CD4-positive, alpha-beta memory T cell (primary cell): ENCODE results near the gene MB21D2. TPM values are rescaled to one million over a fixed set of nuclear protein-coding genes. Genes with fewer than 3 reads are reported as not detected.

ENCODE experiments used
- CTCF ChIA-PET: fragments of 350-600 bp; sonication (Branson Sonifier 250); formaldehyde crosslinking; loops from one replicate; lab custom pipeline; 2021; ENCODE audit warnings: inconsistent platforms; ENCODE audit not compliant: partially characterized antibody; lab: Charles Lee
- POLR2A ChIA-PET: fragments of 350-600 bp; sonication (Branson Sonifier 250); formaldehyde crosslinking; loops from one replicate; lab custom pipeline; 2021; ENCODE audit not compliant: partially characterized antibody; lab: Charles Lee
- DNase-seq, 5 donors: peaks; one replicate each; pipeline versions ENCODE4 v3.0.0 to v3.0.0-alpha.2; 2020 to 2022; ENCODE audit warnings: mixed read lengths in 1 of 5
- H3K27ac ChIP-seq: one replicate; pipeline ENCODE4 v1.7.0; 2013; ENCODE audit warnings: low read depth, low read length
- H3K27me3 ChIP-seq: 2 replicates; pipeline ENCODE4 v1.7.0; 2013; ENCODE audit warnings: mild to moderate bottlenecking, low read length, moderate library complexity; ENCODE audit not compliant: insufficient read depth
- H3K36me3 ChIP-seq: 2 replicates; pipeline ENCODE4 v1.7.0; 2013; ENCODE audit warnings: mild to moderate bottlenecking, low read length, moderate library complexity; ENCODE audit not compliant: insufficient read depth
- H3K4me1 ChIP-seq: 2 replicates; pipeline ENCODE4 v1.7.0; 2013; ENCODE audit warnings: mild to moderate bottlenecking, low read length, moderate library complexity; ENCODE audit not compliant: insufficient read depth
- H3K4me3 ChIP-seq, 2 donors: one replicate each; pipeline ENCODE4 v1.7.0; 2013; ENCODE audit warnings: low read length in 2 of 2, mild to moderate bottlenecking in 1 of 2
- H3K9me3 ChIP-seq, 2 donors: one replicate each; pipeline ENCODE4 v1.7.0; 2013; ENCODE audit warnings: low read length in 2 of 2, control low read depth in 1 of 2; ENCODE audit not compliant: control insufficient read depth in 1 of 2
- H3K27ac Mint-ChIP-seq, 7 donors: one replicate each; pipeline ENCODE4 v1.8.0; 2020 to 2021; ENCODE audit warnings: mixed read lengths in 7 of 7, mild to moderate bottlenecking in 6 of 7, inconsistent platforms in 3 of 7, moderate library complexity in 3 of 7
- H3K27me3 Mint-ChIP-seq, 2 donors: one replicate each; pipeline ENCODE4 v1.8.0; 2020 to 2021; ENCODE audit warnings: mixed read lengths in 2 of 2
- H3K36me3 Mint-ChIP-seq, 2 donors: one replicate each; pipeline ENCODE4 v1.8.0; 2020 to 2021; ENCODE audit warnings: mixed read lengths in 2 of 2, inconsistent platforms in 1 of 2, mild to moderate bottlenecking in 1 of 2
- H3K4me1 Mint-ChIP-seq, 4 donors: one replicate each; pipeline ENCODE4 v1.8.0; 2020 to 2021; ENCODE audit warnings: mixed read lengths in 4 of 4, mild to moderate bottlenecking in 1 of 4
- H3K4me3 Mint-ChIP-seq, 8 donors: one replicate each; pipeline ENCODE4 v1.8.0; 2020 to 2021; ENCODE audit warnings: mixed read lengths in 8 of 8, mild to moderate bottlenecking in 7 of 8, moderate library complexity in 6 of 8, inconsistent platforms in 3 of 8
- H3K9me3 Mint-ChIP-seq, 8 donors: one replicate each; pipeline ENCODE4 v1.8.0; 2020 to 2021; ENCODE audit warnings: mixed read lengths in 8 of 8, mild to moderate bottlenecking in 5 of 8, inconsistent platforms in 3 of 8, moderate library complexity in 1 of 8
- intact Hi-C: fragments of 100-400 bp; cut with micrococcal nuclease; formaldehyde crosslinking; loops from one replicate; pipeline ENCODE4 v1.15.1; 2023
- polyA plus RNA-seq, 2 donors: library from polyadenylated mRNA; unstranded; fragments of 300-500 nt; fragmentation: Illumina TruSeq; gene quantifications; one replicate each; pipeline ENCODE4 v1.2.3, GENCODE V29; 2021
- total RNA-seq, 2 experiments: library from RNA; stranded (reverse); gene quantifications; one replicate each; pipeline ENCODE4 v1.2.3, GENCODE V29; 2021

Gene MB21D2
- total and polyA plus RNA-seq, 4 experiments from 2014 or later: 3.4 to 17.1 (median 6.1) TPM

DNA sequence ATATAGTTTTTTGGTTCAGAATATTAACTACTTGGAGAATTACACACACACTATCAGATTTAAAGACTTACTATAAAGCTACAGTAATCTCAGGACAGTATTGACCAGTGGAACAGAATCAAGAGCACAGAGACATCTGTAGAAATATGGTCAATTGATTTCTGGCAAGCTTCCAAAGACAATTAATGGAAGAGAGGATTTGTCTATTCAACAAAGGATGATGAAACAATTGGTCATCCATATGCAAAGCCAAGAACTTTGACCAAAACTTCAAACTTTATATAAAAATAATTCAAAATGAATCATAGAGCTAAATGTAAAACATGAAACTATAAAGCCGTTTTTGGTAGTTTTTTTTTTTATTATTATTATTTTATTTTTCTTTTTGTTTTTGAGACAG is 29.8 kb upstream of the MB21D2 start:
- ChIA-PET CTCF (interaction anchor here (0.8 kb wide), 1 partner anchor 131 kb away, joined by 3 read pairs; no protein-coding TSS in a partner anchor), POLR2A (no interaction called here)
- Histone ChIP-seq H3K4me3 (no peak overlapping the region), H3K27ac (no peak overlapping the region), H3K4me1 (no peaks in the 10 kb centered on the region), H3K36me3 (no peaks in the 10 kb centered on the region), H3K27me3 (no peaks in the 10 kb centered on the region), H3K9me3 (no peaks in the 10 kb centered on the region)
- peaks cover 0 to 6% (median 0%) of the 10 kb centered on the region in 8 donors for H3K9me3 Mint-ChIP-seq
- H3K27ac Mint-ChIP-seq: no peak overlapping the region
- no peaks in the 10 kb centered on the region for H3K36me3 Mint-ChIP-seq
- intact Hi-C loops: no loop called here
- no peaks in the 10 kb centered on the region for H3K4me1 Mint-ChIP-seq
- no peak overlapping the region for H3K4me3 Mint-ChIP-seq
- no peak for DNase-seq
- H3K27me3 Mint-ChIP-seq: no peaks in the 10 kb centered on the region

DNA sequence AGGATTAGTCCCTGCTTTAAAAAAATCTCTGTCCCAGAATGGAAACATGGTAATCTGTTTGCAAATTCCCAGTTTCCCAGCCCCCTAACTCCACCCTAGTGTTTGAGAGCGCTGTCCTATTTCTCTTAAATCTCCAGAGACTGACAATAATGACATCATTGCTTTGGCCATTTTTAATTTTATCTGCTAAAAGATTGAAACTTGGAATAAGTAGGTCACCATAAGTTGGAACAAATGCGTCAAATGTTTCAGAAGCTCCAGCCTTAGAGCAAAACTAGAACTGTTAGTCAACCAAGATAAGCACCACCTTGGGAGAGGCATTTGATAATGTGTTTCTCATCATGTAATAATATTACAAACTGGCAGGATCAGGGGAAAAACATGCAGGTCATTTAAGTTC is 25.7 kb upstream of the MB21D2 start:
- Mint-ChIP-seq H3K4me1 (no peaks in the 10 kb centered on the region), H3K9me3 (peaks cover 0 to 6% (median 0%) of the 10 kb centered on the region in 8 donors), H3K27me3 (no peaks in the 10 kb centered on the region), H3K4me3 (no peak overlapping the region), H3K36me3 (no peaks in the 10 kb centered on the region), H3K27ac (no peak overlapping the region)
- H3K4me1 ChIP-seq: no peaks in the 10 kb centered on the region
- DNase-seq: no peak
- intact Hi-C loops: no loop called here
- ChIA-PET CTCF (no interaction called here), POLR2A (no interaction called here)
- H3K36me3 ChIP-seq: no peaks in the 10 kb centered on the region
- H3K4me3 ChIP-seq: no peak overlapping the region
- H3K27me3 ChIP-seq: no peaks in the 10 kb centered on the region
- no peak overlapping the region for H3K27ac ChIP-seq
- H3K9me3 ChIP-seq: no peaks in the 10 kb centered on the region

DNA sequence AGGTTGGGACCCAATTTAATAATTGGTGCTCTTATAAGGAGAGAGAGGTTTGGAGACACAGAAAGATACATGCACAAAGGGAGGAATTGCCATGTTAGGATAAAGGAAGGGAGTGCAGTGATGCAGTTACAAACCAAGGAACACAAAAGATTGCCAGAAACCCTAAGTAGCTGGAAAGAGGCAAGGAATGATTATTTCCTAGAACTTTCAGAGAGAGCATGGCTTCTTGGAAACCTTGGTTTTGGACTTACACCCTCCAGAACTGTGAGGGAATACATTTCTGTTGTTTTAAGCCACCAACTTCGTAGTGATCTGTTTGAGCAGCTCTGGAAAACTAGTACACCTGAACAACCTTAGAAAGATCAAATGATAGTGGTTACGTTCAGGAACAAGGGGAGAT is 25.0 kb upstream of the MB21D2 start:
- Histone ChIP-seq H3K27me3 (no peaks in the 10 kb centered on the region), H3K36me3 (no peaks in the 10 kb centered on the region), H3K4me1 (no peaks in the 10 kb centered on the region), H3K9me3 (no peaks in the 10 kb centered on the region), H3K27ac (no peak overlapping the region), H3K4me3 (no peak overlapping the region)
- H3K4me1 Mint-ChIP-seq: no peaks in the 10 kb centered on the region
- ChIA-PET CTCF (no interaction called here), POLR2A (no interaction called here)
- DNase-seq: no peak
- H3K9me3 Mint-ChIP-seq: peaks cover 0 to 6% (median 0%) of the 10 kb centered on the region in 8 donors
- no peaks in the 10 kb centered on the region for H3K27me3 Mint-ChIP-seq
- no peak overlapping the region for H3K27ac Mint-ChIP-seq
- intact Hi-C loops: no loop called here
- H3K4me3 Mint-ChIP-seq: no peak overlapping the region
- H3K36me3 Mint-ChIP-seq: no peaks in the 10 kb centered on the region

DNA sequence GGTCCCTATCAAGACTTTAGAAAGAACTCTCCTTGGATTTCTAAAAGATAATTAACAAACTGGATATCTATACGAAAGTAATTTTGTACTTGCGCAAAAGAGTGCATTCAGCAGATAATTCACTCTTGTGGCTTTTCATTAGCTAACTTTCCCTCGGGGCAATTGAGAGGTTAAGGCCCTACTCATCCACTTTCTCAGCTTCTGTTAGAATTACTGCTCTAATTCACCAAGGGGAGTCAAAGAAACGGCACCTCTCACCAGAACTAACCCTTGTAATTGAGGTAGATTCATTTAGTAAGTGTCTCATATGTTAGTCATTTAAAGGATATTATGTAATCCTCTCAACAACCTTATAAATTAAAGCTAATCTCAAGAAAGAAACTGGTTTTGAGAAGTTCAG is 22.5 kb upstream of the MB21D2 start:
- Histone ChIP-seq H3K4me1 (no peaks in the 10 kb centered on the region), H3K27ac (no peak overlapping the region), H3K36me3 (no peaks in the 10 kb centered on the region), H3K9me3 (no peaks in the 10 kb centered on the region), H3K4me3 (no peak overlapping the region), H3K27me3 (no peaks in the 10 kb centered on the region)
- H3K9me3 Mint-ChIP-seq: peaks cover 0 to 3% (median 0%) of the 10 kb centered on the region in 8 donors
- ChIA-PET CTCF (no interaction called here), POLR2A (no interaction called here)
- DNase-seq: no peak
- H3K27me3 Mint-ChIP-seq: no peaks in the 10 kb centered on the region
- no peaks in the 10 kb centered on the region for H3K36me3 Mint-ChIP-seq
- no peaks in the 10 kb centered on the region for H3K4me1 Mint-ChIP-seq
- intact Hi-C loops: no loop called here
- peak overlapping the region in 1 of 7 donors; percentile 5 for H3K27ac Mint-ChIP-seq
- no peak overlapping the region for H3K4me3 Mint-ChIP-seq

DNA sequence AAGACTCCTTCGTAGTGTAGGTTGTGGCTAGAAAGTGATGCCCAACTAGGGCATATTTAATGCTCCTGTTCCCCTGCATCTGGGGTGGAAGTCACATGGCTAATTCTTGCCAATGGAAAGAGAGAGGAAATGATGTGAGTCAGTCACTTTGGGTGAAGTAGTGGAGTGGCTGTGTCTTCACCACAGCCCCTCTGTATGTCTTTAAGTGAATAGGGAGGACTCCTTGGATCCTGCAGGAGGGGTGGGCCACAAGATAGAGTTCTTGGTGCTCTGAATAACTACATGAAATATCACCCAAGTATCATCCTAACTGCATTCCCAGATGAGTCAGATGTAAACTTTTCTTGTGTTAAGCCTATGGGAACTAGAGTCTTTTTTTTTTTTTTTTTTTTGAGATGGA is 17.8 kb upstream of the MB21D2 start:
- ChIA-PET POLR2A (no interaction called here), CTCF (no interaction called here)
- Histone ChIP-seq H3K4me3 (no peak overlapping the region), H3K27me3 (no peaks in the 10 kb centered on the region), H3K9me3 (no peaks in the 10 kb centered on the region), H3K4me1 (no peaks in the 10 kb centered on the region), H3K36me3 (no peaks in the 10 kb centered on the region), H3K27ac (no peak overlapping the region)
- Mint-ChIP-seq H3K27me3 (no peaks in the 10 kb centered on the region), H3K36me3 (no peaks in the 10 kb centered on the region), H3K9me3 (peaks cover 0 to 3% (median 0%) of the 10 kb centered on the region in 8 donors), H3K27ac (no peak overlapping the region), H3K4me3 (no peak overlapping the region), H3K4me1 (no peaks in the 10 kb centered on the region)
- DNase-seq: no peak
- intact Hi-C loops: no loop called here

DNA sequence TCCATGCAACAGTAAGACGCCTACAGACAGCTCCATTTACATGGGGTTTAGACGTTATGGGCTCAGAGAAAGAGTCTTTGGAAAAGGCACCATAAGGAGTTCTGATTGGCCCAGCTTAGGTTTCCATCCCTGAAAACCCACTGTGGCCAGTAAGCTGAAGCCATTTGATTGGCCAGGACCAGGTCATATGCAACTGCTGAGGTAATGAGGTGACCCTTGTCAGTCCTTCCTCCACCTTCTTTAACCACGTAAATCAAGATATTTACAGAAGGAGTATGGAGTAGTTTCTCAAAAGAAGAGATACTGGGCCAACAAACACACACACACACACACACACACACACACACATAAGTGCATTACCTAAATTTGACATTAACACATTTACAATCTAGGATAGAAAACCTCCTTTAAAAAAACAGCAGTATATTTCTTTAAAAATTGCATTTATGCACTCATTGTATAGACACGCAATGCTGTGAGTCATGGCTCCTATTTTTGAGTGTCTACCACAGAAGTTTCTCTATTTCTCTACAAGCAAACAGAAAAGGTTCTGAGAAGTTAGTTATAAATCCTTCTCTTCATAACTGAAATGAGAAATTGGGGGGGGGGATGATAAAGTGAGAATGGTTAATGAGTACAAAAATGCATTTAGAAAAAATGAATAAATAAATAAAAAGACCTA is 16.3 kb upstream of the MB21D2 start:
- CTCF ChIA-PET: no interaction called here
- Mint-ChIP-seq H3K4me3 (no peak overlapping the region), H3K27me3 (no peaks in the 10 kb centered on the region)

DNA sequence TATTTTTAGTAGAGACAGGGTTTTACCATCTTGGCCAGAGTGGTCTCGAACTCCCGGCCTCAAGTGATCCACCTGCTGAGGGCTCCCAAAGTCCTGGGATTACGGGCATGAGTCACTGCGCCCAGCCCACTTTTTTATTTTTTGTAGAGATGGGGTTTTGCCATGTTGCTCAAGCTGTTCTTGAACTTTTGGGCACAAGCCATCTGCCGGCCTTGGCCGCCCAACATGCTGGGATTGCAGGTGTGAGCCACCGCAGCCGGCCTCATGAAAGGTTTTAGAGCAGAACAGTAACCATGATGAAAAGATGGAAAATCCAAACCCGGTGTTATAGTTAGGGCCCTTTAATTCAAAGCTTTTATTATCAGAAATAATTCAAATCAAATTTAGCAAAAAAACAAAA is 15.6 kb upstream of the MB21D2 start:
- no peaks in the 10 kb centered on the region for H3K27me3 Mint-ChIP-seq
- peaks cover 0 to under 1% (median 0%) of the 10 kb centered on the region in 8 donors for H3K9me3 Mint-ChIP-seq
- POLR2A ChIA-PET: no interaction called here
- CTCF ChIA-PET: no interaction called here
- no peak overlapping the region for H3K27ac Mint-ChIP-seq
- no peaks in the 10 kb centered on the region for H3K27me3 ChIP-seq
- no peak overlapping the region for H3K4me3 ChIP-seq
- no peaks in the 10 kb centered on the region for H3K4me1 Mint-ChIP-seq
- no peaks in the 10 kb centered on the region for H3K9me3 ChIP-seq
- no peak for DNase-seq
- H3K36me3 ChIP-seq: no peaks in the 10 kb centered on the region
- H3K4me1 ChIP-seq: no peaks in the 10 kb centered on the region
- H3K27ac ChIP-seq: no peak overlapping the region
- intact Hi-C loops: no loop called here
- H3K36me3 Mint-ChIP-seq: no peaks in the 10 kb centered on the region
- H3K4me3 Mint-ChIP-seq: no peak overlapping the region

More for the DNA sequence above, 16.3 kb upstream of the MB21D2 start:
- no peak overlapping the region for H3K27ac ChIP-seq
- Mint-ChIP-seq H3K4me1 (no peaks in the 10 kb centered on the region), H3K27ac (no peak overlapping the region), H3K9me3 (peaks cover 0 to 3% (median 0%) of the 10 kb centered on the region in 8 donors), H3K36me3 (no peaks in the 10 kb centered on the region)
- H3K27me3 ChIP-seq: no peaks in the 10 kb centered on the region
- H3K4me1 ChIP-seq: no peaks in the 10 kb centered on the region
- no peaks in the 10 kb centered on the region for H3K36me3 ChIP-seq
- DNase-seq: no peak
- H3K4me3 ChIP-seq: no peak overlapping the region
- intact Hi-C loops: no loop called here
- POLR2A ChIA-PET: no interaction called here
- H3K9me3 ChIP-seq: no peaks in the 10 kb centered on the region
